ENCODE measurements around the gene MCCC1.

The MCCC1 gene

DNA sequence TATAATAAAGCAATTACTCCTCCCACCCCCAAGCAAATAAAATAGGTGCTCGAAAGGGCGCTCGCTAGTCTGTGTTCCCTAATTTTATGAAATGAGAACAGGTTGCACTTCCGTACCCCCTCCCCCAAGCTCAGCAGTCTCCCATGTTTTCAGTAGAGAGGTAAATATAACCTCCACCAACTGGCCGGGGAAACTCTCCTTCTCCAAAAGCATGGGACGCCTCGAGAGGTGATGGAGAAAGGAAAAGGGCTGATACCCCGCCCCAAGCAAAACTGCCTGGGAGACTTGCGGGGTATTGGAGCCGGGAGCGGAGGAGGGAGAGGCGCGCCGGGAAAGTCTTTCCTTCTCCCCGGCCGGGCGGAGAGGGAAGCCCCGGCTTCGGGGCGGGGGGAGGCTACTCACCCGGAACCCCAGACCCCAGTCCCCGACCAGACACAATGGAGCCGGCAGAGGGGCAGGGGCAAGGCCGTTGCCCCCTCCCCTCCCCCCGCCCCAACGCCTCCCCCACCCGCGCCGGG, 119.6 kb downstream of the MCCC1 start:
- DNase-seq, result no peak

DNA sequence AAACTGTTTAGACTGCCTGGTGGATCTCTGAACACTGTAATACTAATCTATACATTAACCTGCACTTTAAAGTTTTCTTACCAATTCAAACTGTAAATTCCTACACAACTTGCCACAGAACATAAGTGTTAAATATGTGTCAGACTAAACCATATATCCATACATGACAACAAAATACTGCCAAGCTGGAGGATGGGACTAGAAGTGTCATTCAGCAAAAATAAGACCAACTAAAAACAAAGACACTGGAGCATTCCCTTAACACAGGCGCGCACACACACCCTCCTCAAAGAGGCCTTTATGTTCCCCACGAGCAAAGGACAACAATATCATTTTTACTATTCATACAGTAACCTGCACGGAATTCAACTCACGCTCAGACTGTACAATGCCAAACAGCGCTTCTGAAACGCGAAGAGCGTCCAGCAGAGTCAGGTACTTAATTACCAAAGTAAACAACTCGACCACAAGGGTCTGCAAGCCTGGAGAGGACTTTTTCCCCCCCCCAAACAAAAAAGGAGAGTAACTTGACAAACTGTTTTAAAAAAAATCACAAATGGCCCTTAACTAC, 120.1 kb downstream of the MCCC1 start:
- DNase-seq, result no peak

DNA sequence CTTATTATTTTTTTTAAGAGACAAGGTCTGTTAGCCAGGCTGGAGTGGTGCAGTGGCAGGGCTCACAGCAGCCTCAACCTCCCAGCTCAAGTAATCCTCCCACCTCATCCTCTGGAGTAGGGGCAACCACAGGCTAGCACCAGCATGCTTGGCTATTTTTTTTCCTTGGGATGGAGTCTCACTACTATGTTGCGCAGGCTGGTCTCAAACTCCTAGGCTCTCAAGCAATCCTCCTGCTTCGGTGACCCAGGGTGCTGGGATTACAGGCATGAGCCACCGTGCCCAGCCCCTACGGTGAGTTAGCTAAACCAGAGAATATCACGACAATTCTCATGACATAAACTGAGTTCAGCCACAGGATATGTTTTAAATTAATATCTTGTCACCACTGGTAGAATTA, 120.9 kb downstream of the MCCC1 start:
- no peak for DNase-seq

DNA sequence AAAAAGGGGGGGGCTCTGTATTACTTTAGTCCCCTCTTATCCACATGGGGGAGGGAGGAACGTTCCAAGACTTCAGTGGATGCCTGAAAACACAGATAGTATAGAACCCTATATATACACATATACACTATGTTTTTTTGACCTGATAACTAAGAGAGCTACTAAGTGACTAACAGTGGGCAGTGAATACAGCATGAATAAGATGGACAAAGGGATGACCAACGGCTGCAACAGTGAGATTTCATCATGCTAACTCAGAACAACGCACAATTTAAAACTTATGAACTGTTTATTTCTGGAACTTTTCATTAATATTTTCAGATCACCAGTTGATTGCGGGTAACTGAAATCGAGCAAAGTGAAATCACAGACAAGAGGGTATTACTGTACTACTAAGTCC, 126.2 kb downstream of the MCCC1 start:
- DNase-seq, result no peak

DNA sequence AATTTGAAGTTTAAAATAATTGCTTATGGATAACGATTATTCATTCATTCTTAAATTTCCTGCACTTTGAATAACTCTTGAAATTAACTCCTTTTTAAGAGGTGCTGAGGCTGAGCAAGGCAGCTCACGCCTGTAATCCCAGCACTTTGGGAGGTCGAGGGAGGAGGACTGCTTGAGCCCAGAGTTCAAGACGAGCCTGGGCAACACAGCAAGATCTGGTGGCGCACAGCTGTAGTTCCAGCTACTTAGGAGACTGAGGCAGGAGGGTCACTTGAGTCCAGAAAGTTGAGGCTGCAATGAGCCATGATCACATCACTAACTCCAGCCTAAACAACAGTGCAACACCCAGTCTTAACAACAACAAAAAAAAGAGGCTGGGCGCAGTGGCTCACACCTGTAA, 126.9 kb downstream of the MCCC1 start:
- no peak for DNase-seq

DNA sequence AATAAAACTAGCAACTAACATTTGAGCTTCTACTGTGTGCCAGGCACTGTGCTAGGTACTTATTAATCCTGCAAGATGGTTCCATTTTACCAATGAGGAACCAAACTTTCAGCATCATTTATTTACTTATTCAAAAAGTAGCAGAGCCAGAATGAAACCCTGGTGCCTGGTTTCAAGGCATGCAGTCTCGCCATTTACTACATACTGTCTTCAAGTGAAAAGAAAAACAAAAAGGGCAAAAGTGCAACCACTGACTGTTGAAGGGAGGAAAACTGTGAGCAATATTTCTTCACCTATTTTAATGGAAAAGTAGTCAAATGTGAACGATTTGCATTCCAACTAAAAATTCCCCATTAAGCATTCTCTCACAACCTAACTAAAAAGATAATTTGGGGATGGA, 127.7 kb downstream of the MCCC1 start:
- DNase-seq, result no peak

DNA sequence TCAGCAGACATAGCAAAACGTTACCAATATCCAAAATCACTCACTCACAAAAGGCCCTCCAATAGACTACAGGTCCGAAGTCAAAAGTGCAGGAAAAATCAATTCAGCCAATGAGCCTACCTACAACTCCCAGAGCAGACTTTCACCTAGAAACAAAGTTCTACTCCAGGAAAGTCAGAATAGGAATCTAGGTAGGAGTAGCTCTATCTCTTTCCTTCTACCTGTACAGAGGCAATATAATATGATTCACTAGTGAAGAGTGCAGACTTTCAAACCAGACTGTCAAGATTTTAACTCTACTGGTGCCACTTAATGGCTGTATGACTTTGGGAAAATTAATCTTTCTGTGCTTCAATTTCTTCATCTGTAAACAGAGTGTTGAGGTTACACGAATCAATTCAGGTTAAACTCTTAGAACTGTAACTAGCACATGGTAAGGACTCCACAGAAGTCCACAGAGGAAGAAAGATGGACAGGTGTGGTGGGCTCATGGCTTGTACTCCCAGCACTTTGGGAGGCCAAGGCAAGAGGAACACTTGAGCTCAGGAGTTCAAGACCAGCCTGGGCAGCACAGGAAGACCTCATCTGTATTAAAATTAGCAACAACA, 128.4 kb downstream of the MCCC1 start:
- no peak for DNase-seq

DNA sequence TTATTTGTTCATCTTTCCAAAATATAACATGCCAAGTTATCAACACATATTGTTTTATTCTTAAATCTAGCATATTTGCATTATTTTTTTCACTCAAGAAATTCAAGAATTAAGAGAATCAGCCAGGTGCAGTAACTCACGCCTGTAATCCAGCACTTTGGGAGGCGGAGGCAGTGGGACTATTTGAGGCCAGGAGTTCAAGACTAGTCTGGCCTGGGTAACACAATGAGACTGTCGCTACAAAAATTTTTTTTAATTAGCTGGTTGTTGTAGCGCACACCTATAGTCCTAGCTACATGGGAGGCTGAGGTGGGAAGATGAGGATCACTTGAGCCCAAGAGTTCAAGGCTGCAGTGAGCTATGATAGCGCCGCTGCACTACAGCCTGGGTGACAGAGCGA, 129.4 kb downstream of the MCCC1 start:
- DNase-seq, result no peak

DNA sequence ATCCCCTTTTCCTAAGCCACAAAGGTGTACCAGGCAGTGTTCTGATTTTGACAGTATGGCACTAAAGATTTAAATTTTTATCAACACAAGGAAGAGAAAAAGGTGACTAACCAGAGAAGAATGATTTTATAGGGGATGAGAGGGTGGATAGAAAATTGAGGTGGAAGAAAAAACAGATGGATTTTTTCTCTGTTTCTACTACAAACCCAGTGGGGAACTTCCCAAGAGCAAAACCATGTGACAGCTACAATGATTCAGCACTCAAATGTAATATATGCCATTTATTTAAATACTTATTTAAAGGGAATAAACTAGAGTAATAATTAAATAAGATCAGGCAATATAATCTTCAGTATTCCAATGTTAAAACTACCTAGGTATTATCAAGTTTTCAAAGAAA, 130.0 kb downstream of the MCCC1 start:
- DNase-seq, result no peak

DNA sequence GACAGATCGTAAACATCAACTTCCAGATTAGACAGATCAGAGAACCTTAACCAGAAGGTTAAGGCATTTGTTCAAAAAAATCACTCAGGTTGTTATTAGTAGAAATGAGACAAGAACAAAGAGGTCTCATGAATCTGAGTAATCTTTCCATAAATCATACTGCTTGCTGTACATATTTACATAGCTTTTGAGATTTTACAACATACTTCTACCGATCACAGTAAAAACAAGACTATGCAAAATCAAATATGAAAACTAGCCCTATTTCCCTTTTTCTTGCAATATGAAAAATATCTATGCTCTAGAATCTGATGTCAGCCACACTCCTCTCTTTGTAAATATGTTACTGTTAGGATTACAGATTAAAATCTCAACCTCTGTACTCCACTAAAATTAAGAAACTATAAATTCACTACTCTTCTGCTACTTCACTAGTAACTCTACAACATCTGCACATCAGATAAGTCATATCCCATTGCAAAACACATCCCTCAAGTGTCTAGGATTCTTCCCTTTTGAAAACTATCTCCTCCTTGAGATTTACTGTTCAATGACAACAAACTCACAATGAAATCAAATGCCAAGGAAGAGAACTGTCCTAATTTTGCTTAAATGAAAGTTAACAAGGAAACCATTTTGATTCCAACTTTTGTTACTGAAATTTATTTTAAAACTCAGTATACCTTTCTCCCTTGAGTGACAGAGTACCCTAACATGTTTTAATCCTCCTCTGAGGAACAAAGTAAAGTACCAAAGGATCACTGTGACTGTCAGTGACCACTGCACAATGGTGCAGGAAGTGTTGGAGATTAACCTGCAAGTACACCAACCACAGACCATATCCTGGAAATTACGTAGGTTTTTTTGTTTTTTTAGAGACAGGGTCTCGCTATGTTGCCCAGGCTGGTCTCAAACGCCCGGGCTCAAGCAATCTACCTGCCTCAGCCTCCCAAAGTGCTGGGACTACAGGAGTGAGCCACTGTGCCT, 131.8 kb downstream of the MCCC1 start:
- no peak for DNase-seq

DNA sequence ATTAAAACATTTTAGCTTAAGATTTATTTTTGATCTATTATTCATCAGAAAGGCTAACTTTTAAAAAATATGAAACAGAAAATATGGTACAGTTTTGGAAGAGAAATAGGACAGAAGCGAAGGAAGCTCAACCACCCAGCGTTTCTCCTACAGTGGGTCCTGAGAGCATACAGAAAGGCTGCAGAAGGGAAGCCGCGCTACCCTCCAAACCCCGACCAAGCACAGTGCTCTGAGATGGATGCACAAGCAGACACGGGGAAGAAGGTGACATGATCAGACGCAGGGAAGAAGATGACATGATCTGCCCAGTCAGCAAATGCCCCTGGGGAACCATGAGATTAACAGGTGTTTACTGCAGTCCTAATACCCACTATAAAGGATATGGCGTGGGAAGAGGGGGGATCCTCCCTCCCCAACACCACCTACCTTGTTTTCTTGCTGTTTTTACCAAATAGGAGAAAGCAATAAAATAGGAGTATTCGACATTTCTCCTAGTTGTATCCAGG, 133.4 kb downstream of the MCCC1 start:
- no peak for DNase-seq
